ENCODE data around the gene FOXC1.

FOXC1 gene

DNA sequence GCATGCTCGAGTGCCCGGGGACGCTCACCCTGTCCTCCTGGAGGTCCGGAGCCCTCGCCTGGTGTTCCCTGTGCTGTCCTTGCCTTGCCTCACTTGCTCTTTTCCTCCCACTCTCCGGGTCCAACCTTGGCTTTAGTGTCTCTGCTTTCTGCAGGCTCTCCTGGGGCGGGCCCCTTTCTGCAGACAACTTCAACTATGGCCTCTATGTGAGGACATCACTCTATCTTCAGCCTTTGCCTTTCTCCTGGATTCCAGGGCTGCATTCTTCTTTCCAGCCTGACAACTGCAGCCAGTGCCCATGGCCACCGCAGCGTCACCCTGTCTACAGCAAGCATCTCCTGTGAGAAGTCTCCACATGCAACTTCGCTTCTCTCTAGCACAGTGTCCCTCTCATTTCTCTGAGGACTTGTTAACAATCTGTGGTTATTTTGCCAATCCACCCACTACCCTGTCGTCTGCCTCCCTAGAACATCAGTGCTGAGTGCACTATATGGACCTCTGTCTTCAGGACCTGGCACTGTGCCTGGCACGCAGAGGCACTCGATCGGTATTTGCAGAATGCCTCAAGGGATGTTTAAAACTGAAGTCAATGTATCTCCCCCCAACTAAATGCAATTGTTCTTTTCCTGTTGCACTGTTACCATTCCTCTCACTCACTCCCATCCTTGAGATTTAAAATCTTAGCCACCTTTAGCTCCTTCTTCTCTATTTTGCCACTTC is 35.9 kb downstream of the FOXC1 start:
- Mint-ChIP-seq H3K4me3 (no peak overlapping the region), H3K9me3 (no peaks in the 10 kb centered on the region), H3K36me3 (peaks cover 5% of the 10 kb centered on the region), H3K4me1 (peaks cover 6% of the 10 kb centered on the region), H3K27me3 (no peaks in the 10 kb centered on the region), H3K27ac (no peak overlapping the region)
- ATAC-seq = no peak

DNA sequence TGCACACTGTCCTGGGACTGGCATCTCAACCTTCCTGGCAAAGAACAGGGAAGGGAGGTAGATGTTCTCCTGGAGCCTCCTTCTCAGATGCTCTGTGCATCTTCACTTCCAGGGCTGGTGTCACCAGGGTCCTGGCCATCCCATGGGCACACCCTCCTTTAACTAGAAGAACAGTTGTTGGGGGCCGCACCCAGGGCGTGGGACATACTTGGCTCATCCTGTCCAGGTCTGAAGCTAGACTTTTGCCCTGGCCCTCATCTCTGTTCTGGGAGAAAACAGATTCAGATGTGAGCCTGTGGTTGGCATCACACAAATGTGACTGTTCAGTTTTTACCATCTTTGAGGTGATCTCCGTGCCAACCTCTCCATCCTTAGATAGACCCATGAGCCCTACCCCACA is 41.6 kb downstream of the FOXC1 start:
- Mint-ChIP-seq H3K36me3 (peaks cover 5% of the 10 kb centered on the region), H3K4me3 (no peak overlapping the region), H3K27ac (no peak overlapping the region), H3K27me3 (no peaks in the 10 kb centered on the region), H3K9me3 (no peaks in the 10 kb centered on the region), H3K4me1 (peaks cover 11% of the 10 kb centered on the region)
- ATAC-seq = no peak

DNA sequence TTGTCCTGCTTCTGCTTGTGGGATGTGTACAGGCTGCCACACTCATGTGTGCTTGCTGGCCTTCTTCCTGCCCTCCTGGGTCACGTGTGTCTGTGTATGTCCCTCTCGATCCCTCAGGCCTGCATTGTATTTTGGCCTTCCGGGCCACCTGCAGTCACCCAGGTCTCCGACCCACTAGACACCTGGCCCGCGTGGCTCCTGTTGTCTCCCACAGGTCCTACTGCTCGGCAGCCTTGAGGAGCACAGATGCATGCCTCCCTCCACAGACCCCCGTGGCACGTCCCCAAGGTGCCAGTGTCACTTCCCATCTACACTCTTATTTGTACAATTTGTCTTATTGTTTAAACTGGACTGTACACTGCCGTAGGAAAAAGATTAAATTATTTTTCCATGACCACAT is 43.1 kb downstream of the FOXC1 start:
- Mint-ChIP-seq H3K27me3 (no peaks in the 10 kb centered on the region), H3K27ac (no peak overlapping the region), H3K4me3 (no peak overlapping the region), H3K36me3 (peaks cover 5% of the 10 kb centered on the region), H3K9me3 (no peaks in the 10 kb centered on the region), H3K4me1 (peaks cover 20% of the 10 kb centered on the region)
- no peak for ATAC-seq

DNA sequence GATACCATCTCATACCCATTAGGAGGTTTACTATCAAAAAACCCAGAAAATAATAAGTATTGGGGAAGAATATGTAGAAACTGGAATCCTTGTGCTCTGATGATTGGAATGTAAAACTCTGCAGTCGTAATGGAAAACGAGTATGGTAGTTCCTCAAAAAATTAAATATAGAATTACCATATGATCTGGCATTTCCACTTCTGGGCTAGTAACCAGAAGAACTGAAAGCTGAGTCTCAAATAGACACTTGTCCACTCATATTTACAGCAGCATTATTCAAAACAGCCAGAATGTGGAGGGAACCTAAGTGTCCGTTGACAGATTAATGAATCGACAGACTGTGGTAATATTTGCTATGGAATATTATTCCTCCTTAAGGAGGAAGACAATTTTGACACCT is 44.3 kb downstream of the FOXC1 start:
- Mint-ChIP-seq H3K36me3 (no peaks in the 10 kb centered on the region), H3K9me3 (no peaks in the 10 kb centered on the region), H3K4me3 (no peak overlapping the region), H3K27ac (no peak overlapping the region), H3K27me3 (no peaks in the 10 kb centered on the region), H3K4me1 (peaks cover 20% of the 10 kb centered on the region)
- peak; percentile 57 for ATAC-seq

DNA sequence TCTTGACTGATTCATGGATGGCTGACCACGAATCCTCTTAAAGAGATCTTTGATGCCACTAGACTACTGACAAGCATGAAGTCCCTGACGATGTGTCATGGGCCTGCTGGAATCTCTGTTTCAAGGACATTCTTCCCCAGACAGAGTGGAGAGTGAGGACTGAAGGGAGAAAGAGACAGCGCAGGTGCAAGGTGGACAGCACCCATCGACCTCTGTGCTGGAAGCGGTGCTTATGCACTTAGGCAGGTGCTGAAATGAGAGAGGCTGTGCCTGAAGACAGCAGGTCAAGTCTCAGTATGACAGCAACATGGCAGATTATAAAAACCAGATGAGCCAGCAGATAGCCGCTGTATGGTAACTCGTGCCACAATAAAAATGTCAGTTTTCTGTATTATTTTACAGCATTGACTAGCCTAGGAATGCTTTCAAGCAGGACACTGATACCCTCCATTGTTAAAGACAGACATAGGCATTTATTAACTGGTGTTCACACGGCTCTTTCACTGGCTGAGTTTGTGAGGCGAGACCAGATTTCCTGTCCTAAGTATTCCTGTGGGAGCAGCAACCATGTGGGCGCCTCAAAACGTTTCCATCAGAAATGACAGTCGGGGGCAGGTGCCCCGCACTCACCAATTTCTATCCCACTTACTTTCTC is 47.5 kb downstream of the FOXC1 start:
- no peaks in the 10 kb centered on the region for H3K27me3 Mint-ChIP-seq
- H3K36me3 Mint-ChIP-seq = peaks cover 6% of the 10 kb centered on the region

DNA sequence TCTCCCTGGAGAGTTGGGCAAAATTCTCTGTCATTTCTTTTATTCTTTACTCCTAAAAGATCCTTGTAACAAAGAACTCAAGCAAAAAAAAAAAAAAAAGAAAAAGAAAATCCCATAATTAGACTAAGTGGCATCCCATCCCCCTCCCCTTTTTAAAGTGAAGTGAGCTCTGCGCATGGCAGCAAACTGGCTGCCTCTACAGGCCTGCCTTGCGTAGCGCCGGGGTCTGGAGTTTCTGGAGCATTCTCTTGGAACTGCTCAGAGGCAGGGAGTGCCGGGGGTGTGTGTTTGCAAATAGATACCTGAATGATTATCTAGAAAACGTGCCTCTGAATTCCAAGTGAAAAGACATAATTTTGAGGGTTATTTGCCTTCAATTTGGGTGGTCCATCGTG is 48.1 kb downstream of the FOXC1 start:
- Mint-ChIP-seq H3K9me3 (no peaks in the 10 kb centered on the region), H3K27me3 (no peaks in the 10 kb centered on the region), H3K36me3 (peaks cover 6% of the 10 kb centered on the region), H3K4me1 (peaks cover 32% of the 10 kb centered on the region), H3K4me3 (no peak overlapping the region), H3K27ac (no peak overlapping the region)
- ATAC-seq = no peak

More for the DNA sequence above, 47.5 kb downstream of the FOXC1 start:
- Mint-ChIP-seq H3K4me3 (no peak overlapping the region), H3K4me1 (peaks cover 32% of the 10 kb centered on the region), H3K27ac (no peak overlapping the region), H3K9me3 (no peaks in the 10 kb centered on the region)
- no peak for ATAC-seq

DNA sequence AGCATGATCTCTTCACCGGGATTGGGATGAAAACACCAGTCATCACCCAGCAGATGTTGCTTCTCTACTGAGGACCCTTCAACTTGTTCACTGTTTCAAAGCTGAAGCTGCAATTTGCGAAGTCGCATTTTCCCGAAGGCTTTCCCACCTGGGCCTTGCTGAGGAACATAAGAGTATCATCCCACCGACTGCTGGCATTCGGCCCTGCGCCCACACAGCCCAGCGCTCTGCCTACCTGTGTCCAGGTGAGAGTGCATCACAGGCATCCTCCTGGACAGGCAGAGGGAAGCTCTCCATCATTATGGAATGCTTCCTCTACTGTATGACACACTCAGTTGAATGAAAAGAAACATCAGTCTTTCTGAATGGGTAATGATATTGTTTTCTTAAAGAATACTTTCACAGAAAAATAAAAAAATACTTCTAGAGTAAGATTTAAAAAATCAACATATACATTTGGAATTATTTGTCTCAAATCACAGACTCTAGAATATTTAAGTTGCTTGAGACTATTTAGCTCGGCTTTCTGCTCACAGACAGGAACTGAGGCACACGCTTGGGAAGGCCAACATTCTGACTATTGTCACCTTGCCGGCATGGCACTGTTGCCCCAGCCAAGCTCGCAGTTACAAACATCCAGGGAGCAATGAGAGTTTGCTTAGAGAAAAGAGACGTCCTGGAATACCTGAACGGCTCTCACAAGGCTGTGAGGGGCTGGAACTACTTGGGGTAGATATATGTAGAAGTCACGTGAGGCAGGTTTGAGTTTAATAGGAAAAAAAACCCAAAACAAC is 48.7 kb downstream of the FOXC1 start:
- Mint-ChIP-seq H3K9me3 (no peaks in the 10 kb centered on the region), H3K36me3 (peaks cover 6% of the 10 kb centered on the region), H3K4me3 (no peak overlapping the region), H3K27me3 (no peaks in the 10 kb centered on the region), H3K4me1 (peaks cover 32% of the 10 kb centered on the region), H3K27ac (no peak overlapping the region)
- no peak for ATAC-seq

DNA sequence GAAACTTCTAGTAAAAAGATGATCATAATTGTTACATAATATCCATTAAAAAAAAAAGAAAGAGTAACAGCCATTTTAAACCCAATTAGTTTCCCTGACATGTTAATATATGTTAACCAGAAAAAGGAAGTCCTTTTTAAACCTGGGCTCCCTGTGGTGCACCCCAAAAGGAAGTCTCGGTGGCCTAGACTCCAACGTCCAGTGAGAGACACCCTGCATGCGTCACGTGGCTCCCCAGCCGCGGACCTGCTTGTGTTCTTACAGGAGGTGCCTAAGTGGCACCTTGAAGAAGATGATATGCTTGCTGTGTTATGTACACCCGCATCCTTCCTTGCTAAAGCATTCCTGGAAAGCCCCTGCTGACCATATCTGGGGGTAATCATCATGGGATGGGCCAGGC is 50.1 kb downstream of the FOXC1 start:
- peaks cover 20% of the 10 kb centered on the region for H3K4me1 Mint-ChIP-seq
- H3K27me3 Mint-ChIP-seq = no peaks in the 10 kb centered on the region
- H3K9me3 Mint-ChIP-seq = no peaks in the 10 kb centered on the region
- H3K4me3 Mint-ChIP-seq = no peak overlapping the region
- peaks cover 6% of the 10 kb centered on the region for H3K36me3 Mint-ChIP-seq
- no peak for ATAC-seq
- no peak overlapping the region for H3K27ac Mint-ChIP-seq

DNA sequence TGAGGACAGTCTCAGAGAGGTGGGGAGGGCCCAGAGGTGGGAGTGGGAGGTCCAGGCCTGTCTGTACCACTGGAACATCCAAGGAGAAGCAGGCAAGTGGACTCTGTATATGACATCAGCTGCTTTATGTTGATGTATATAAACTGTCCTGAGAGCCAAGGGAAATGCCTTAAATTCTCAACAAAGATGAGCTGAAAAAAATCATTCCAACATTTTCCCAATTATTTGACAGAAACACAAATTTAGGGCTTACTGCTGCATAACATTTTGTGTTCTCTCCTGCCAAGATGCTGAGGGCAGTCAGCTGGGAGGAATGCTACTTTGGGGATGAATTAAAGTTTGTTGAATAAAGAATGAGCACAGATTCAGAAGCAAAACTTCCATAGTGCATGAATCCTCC is 52.8 kb downstream of the FOXC1 start:
- H3K9me3 Mint-ChIP-seq = no peaks in the 10 kb centered on the region
- no peak overlapping the region for H3K4me3 Mint-ChIP-seq
- no peak for ATAC-seq
- no peaks in the 10 kb centered on the region for H3K27me3 Mint-ChIP-seq
- peaks cover 25% of the 10 kb centered on the region for H3K4me1 Mint-ChIP-seq
- H3K36me3 Mint-ChIP-seq = peaks cover 6% of the 10 kb centered on the region
- no peak overlapping the region for H3K27ac Mint-ChIP-seq

Data from stimulated activated memory B cell treated with anti-CD40 and anti-IgM and Interleukin-4, amounts not matched to agents 10 μg/mL and 1 μg/mL and 100 μg/mL, for 72 hours (primary cell).